GM18951 (cell line): ENCODE data around the gene PAPSS1.
"Not testable (repeated sequence)": the region's sequence is repeated elsewhere in the genome, so short reads cannot be mapped to it uniquely, and the experiment has no call there.

Source experiments
- POLR2A ChIP-seq: IDR thresholded peaks from 4 replicates; pipeline ENCODE4 v1.6.1; 2011; ENCODE audit warnings: mild to moderate bottlenecking; ENCODE audit not compliant: insufficient read length, insufficient read depth; ENCODE audit errors: extremely low read depth
- in situ Hi-C: fragments of 300-500 bp; cut with MboI; formaldehyde crosslinking; loops from one replicate; pipeline ENCODE4 v1.12.0; 2022; ENCODE audit warnings: low sequenced_read_pairs, mixed read lengths, inconsistent platforms; ENCODE audit not compliant: unreplicated experiment

The PAPSS1 gene

GRCh38 chr4:107718351-107718965 lies 1.6 kb downstream of the PAPSS1 start:
- TF ChIP-seq POLR2A: no peak
- in situ Hi-C loops: no loop called here

- in situ Hi-C loops: no loop called here
- TF ChIP-seq POLR2A: no peak
Observed at GRCh38 chr4:107714256-107714655, 5.8 kb downstream of the PAPSS1 start.

GRCh38 chr4:107712236-107712635 lies 7.8 kb downstream of the PAPSS1 start:
- in situ Hi-C loops: no loop called here
- TF ChIP-seq POLR2A: no peak

GRCh38 chr4:107711831-107712230 lies 8.2 kb downstream of the PAPSS1 start:
- TF ChIP-seq POLR2A: no peak
- in situ Hi-C loops: no loop called here

- in situ Hi-C loops: no loop called here
- no peak for TF ChIP-seq POLR2A
Observed at GRCh38 chr4:107710493-107711459, 9.3 kb downstream of the PAPSS1 start.

- in situ Hi-C loops: no loop called here
- no peak for TF ChIP-seq POLR2A
Observed at GRCh38 chr4:107709916-107710315, 10.1 kb downstream of the PAPSS1 start.

- TF ChIP-seq POLR2A: no peak
- in situ Hi-C loops: no loop called here
Observed at GRCh38 chr4:107708225-107708624, 11.8 kb downstream of the PAPSS1 start.

- TF ChIP-seq POLR2A: no peak
- in situ Hi-C loops: no loop called here
Observed at GRCh38 chr4:107705742-107706556, 14.1 kb downstream of the PAPSS1 start.

- TF ChIP-seq POLR2A: no peak
- in situ Hi-C loops: no loop called here
Observed at GRCh38 chr4:107701565-107701964, 18.5 kb downstream of the PAPSS1 start.

- in situ Hi-C loops: no loop called here
- TF ChIP-seq POLR2A: no peak
Observed at GRCh38 chr4:107699466-107700206, 20.4 kb downstream of the PAPSS1 start.

- in situ Hi-C loops: not testable (repeated sequence)
Observed at GRCh38 chr4:107696187-107696586, 23.8 kb downstream of the PAPSS1 start.

- in situ Hi-C loops: no loop called here
- no peak for TF ChIP-seq POLR2A
Observed at GRCh38 chr4:107693132-107693531, 26.9 kb downstream of the PAPSS1 start.

GRCh38 chr4:107692202-107692601 lies 27.8 kb downstream of the PAPSS1 start:
- no peak for TF ChIP-seq POLR2A
- in situ Hi-C loops: no loop called here
